HG03442 (cell line): ENCODE measurements around the gene CENPN.

Experiments used
- ATAC-seq: cut with Tn5 transposase; IDR thresholded peaks from one replicate; pipeline ENCODE4 v1.9.1; 2021; ENCODE audit warnings: mild to moderate bottlenecking, moderate library complexity; ENCODE audit not compliant: unreplicated experiment

Gene CENPN

GRCh38 chr16:80991792-80992430 lies 15.1 kb upstream of the CENPN start:
- no peak for ATAC-seq

GRCh38 chr16:80992676-80993293 lies 14.2 kb upstream of the CENPN start:
- no peak for ATAC-seq

GRCh38 chr16:80993307-80993706 lies 13.7 kb upstream of the CENPN start:
- no peak for ATAC-seq

- no peak for ATAC-seq
These were observed 13.2 kb upstream of the CENPN start for GRCh38 chr16:80993834-80994233.

- ATAC-seq: no peak
These were observed 12.6 kb upstream of the CENPN start for GRCh38 chr16:80994451-80994850.

- no peak for ATAC-seq
These were observed 10.3 kb upstream of the CENPN start for GRCh38 chr16:80996688-80997138.

GRCh38 chr16:80997139-80997798 lies 9.7 kb upstream of the CENPN start:
- ATAC-seq: no peak

GRCh38 chr16:80997964-80998620 lies 8.9 kb upstream of the CENPN start:
- ATAC-seq: no peak

GRCh38 chr16:81000873-81001272 lies 6.1 kb upstream of the CENPN start:
- ATAC-seq: no peak

GRCh38 chr16:81001330-81001729 lies 5.7 kb upstream of the CENPN start:
- ATAC-seq: no peak

GRCh38 chr16:81003064-81003463 lies 4.0 kb upstream of the CENPN start:
- ATAC-seq: no peak

- ATAC-seq: no peak
These were observed 3.2 kb upstream of the CENPN start for GRCh38 chr16:81003610-81004460.

- no peak for ATAC-seq
These were observed 2.2 kb upstream of the CENPN start for GRCh38 chr16:81004646-81005353.

GRCh38 chr16:81005610-81006161 lies 1.3 kb upstream of the CENPN start:
- ATAC-seq: no peak

GRCh38 chr16:81006211-81006812 lies 702 bp upstream of the CENPN start:
- peak; percentile 24 for ATAC-seq

- ATAC-seq: no peak
These were observed 1.4 kb downstream of the CENPN start for GRCh38 chr16:81008505-81008789.

- ATAC-seq: no peak
These were observed 6.0 kb downstream of the CENPN start for GRCh38 chr16:81012974-81013373.

- ATAC-seq: no peak
These were observed 7.7 kb downstream of the CENPN start for GRCh38 chr16:81014672-81015071.

- ATAC-seq: no peak
These were observed 11.5 kb downstream of the CENPN start for GRCh38 chr16:81018496-81018895.

- ATAC-seq: no peak
These were observed 19.4 kb downstream of the CENPN start for GRCh38 chr16:81026429-81026828.
